ENCODE data around the gene ST6GALNAC5.

Gene ST6GALNAC5

GRCh38 chr1:76905876-76906595 is 38.8 kb downstream of the ST6GALNAC5 start:
- no peak for DNase-seq (ENCODE audit: low read depth)
- TF ChIP-seq CTCF (conservative IDR thresholded peaks at IDR 0.05; ENCODE audit: low read depth, low read length), result no peak
- no peak overlapping the region for H3K4me3 ChIP-seq (ENCODE audit: low read length)

- TF ChIP-seq CTCF (conservative IDR thresholded peaks at IDR 0.05; ENCODE audit: low read depth, low read length), result no peak
- no peak overlapping the region for H3K4me3 ChIP-seq (ENCODE audit: low read length)
- no peak for DNase-seq (ENCODE audit: low read depth)
Measured at GRCh38 chr1:76909311-76909710, 42.0 kb downstream of the ST6GALNAC5 start.

GRCh38 chr1:76919085-76919484 is 51.8 kb downstream of the ST6GALNAC5 start:
- H3K4me3 ChIP-seq (ENCODE audit: low read length), result no peak overlapping the region
- DNase-seq (ENCODE audit: low read depth), result no peak
- no peak for TF ChIP-seq CTCF (conservative IDR thresholded peaks at IDR 0.05; ENCODE audit: low read depth, low read length)

- DNase-seq (ENCODE audit: low read depth), result no peak
- no peak overlapping the region for H3K4me3 ChIP-seq (ENCODE audit: low read length)
- no peak for TF ChIP-seq CTCF (conservative IDR thresholded peaks at IDR 0.05; ENCODE audit: low read depth, low read length)
Measured at GRCh38 chr1:76921590-76921989, 54.3 kb downstream of the ST6GALNAC5 start.

- no peak overlapping the region for H3K4me3 ChIP-seq (ENCODE audit: low read length)
- no peak for DNase-seq (ENCODE audit: low read depth)
- no peak for TF ChIP-seq CTCF (conservative IDR thresholded peaks at IDR 0.05; ENCODE audit: low read depth, low read length)
Measured at GRCh38 chr1:76925825-76926224, 58.5 kb downstream of the ST6GALNAC5 start.

GRCh38 chr1:76928522-76928921 is 61.2 kb downstream of the ST6GALNAC5 start:
- no peak for DNase-seq (ENCODE audit: low read depth)
- TF ChIP-seq CTCF (conservative IDR thresholded peaks at IDR 0.05; ENCODE audit: low read depth, low read length), result no peak
- H3K4me3 ChIP-seq (ENCODE audit: low read length), result no peak overlapping the region

- H3K4me3 ChIP-seq (ENCODE audit: low read length), result no peak overlapping the region
- no peak for TF ChIP-seq CTCF (conservative IDR thresholded peaks at IDR 0.05; ENCODE audit: low read depth, low read length)
- no peak for DNase-seq (ENCODE audit: low read depth)
Measured at GRCh38 chr1:76929136-76929535, 61.9 kb downstream of the ST6GALNAC5 start.

Data from retinal pigment epithelial cell (primary cell).